OCI-LY3 (cell line): ENCODE results near the gene GRIA3.

Experiments
- CTCF ChIP-seq: fragments of 200-600, 300-600 bp; sonication (generic); IDR thresholded peaks from 2 replicates; pipeline ENCODE4 v1.5.1; 2014; ENCODE audit warnings: antibody characterized with exemption, low read length, low read depth
- EZH2phosphoT487 ChIP-seq: fragments of 200-600 bp; shearing (Covaris generic); IDR thresholded peaks from 2 replicates; pipeline ENCODE4 v1.6.1; 2018; ENCODE audit warnings: antibody characterized with exemption, mixed run types, low read depth

GRCh38 chrX:123298026-123298425 is 113.9 kb downstream of the GRIA3 start:
- TF ChIP-seq CTCF: no peak
- no peak for TF ChIP-seq EZH2phosphoT487
